ENCODE results near the gene KCNE3.

KCNE3 gene

DNA sequence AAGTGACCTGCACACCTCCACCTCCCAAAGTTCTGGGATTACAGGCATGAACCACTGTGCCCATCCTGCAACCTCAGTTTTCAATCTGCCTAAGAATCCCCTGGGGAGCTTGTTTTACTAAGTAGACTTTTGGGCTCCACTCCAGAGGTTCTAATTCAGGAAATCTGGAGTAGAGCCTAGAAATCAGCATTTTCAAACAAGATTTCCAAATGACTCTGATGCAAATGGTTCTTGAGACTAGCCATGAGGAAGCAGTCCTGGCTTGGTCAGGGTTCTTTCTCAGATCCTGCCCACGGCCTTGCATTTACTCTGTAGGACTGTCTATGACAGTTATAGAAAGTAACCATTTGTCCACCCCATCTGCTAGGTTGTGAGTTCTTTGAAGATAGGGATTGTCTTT is 1.6 kb upstream of the KCNE3 start:
- Histone ChIP-seq H3K27me3 (ENCODE audit: low read depth, low read length) (no peaks in the 10 kb centered on the region), H3K36me3 (ENCODE audit: control insufficient read depth in 1 of 2, insufficient read depth in 2 of 2, low read length in 2 of 2) (no peaks in the 10 kb centered on the region), H3K27ac (ENCODE audit: low read length) (no peak overlapping the region), H3K4me3 (ENCODE audit: low read depth in 1 of 2, low read length in 2 of 2) (no peak overlapping the region), H3K9me3 (ENCODE audit: control insufficient read depth in 1 of 2, low read length in 2 of 2) (no peaks in the 10 kb centered on the region), H3K4me1 (ENCODE audit: control insufficient read depth in 1 of 2, insufficient read depth in 2 of 2, low read length in 2 of 2) (no peaks in the 10 kb centered on the region)

DNA sequence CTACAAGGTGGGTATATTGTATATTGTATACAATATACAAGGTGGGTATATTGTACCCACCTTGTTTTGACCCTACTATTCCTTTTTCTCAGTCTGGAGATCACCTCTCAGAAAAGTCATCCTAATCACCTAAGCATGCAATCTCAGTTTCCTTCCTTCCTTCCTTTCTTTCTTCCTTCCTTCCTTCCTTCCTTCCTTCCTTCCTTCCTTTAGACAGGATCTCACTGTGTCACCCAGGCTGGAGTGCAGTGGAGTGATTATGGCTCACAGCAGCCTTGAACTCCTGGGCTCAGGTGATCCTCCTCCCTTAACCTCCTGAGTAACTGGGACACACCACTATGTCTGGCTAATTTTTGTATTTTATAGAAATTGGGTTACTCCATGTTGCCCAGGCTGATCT is 1.2 kb upstream of the KCNE3 start:
- Histone ChIP-seq H3K27ac (ENCODE audit: low read length) (no peak overlapping the region), H3K36me3 (ENCODE audit: control insufficient read depth in 1 of 2, insufficient read depth in 2 of 2, low read length in 2 of 2) (no peaks in the 10 kb centered on the region), H3K9me3 (ENCODE audit: control insufficient read depth in 1 of 2, low read length in 2 of 2) (no peaks in the 10 kb centered on the region), H3K4me1 (ENCODE audit: control insufficient read depth in 1 of 2, insufficient read depth in 2 of 2, low read length in 2 of 2) (no peaks in the 10 kb centered on the region), H3K4me3 (ENCODE audit: low read depth in 1 of 2, low read length in 2 of 2) (no peak overlapping the region), H3K27me3 (ENCODE audit: low read depth, low read length) (no peaks in the 10 kb centered on the region)

DNA sequence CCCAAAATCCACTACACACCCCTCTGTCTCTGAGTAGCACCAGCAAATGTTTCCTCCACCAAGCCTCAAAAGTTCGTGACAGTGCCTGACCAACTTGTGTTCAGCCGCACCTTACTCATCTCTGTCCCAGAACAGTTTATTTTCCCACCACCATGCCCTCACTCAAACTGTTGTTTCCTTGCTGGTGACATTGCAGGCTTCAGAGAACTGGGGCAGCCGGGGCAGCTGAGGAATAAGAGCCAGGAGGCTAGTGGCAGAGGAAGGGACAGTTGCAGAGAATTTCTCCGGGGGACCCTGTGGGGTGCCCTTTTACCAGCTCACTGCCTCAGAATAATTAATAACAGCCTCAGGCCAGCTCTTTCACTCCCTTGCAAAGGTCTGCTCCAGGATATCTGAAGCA is 709 bp upstream of the KCNE3 start:
- H3K36me3 ChIP-seq (ENCODE audit: control insufficient read depth in 1 of 2, insufficient read depth in 2 of 2, low read length in 2 of 2): no peaks in the 10 kb centered on the region
- H3K27me3 ChIP-seq (ENCODE audit: low read depth, low read length): no peaks in the 10 kb centered on the region

DNA sequence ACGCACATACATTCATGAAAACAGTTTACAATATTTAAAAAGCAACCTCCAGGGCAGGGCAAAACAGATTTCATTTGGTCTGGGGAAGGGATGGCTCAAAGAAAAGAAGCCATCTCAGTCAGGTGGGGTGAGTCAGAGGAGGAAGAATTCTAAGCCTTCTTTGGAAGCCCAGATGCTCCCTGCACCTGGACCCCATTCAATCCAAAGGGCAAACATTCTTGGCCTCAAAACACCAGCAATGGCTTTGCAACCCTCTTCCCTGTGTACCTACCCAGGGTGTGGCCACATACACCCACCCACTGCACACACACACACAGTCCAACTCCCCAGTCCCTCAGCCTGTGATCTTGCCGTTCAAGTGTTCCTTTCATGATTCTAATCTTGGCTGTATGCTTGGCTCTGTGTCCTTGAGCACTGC is 2.0 kb downstream of the KCNE3 start:
- Histone ChIP-seq H3K27ac (ENCODE audit: low read length) (no peak overlapping the region), H3K36me3 (ENCODE audit: control insufficient read depth in 1 of 2, insufficient read depth in 2 of 2, low read length in 2 of 2) (peaks cover 0 to 7% of the 10 kb centered on the region in 2 donors), H3K27me3 (ENCODE audit: low read depth, low read length) (no peaks in the 10 kb centered on the region), H3K4me3 (ENCODE audit: low read depth in 1 of 2, low read length in 2 of 2) (peak overlapping the region in 1 of 2 donors; percentile 43), H3K9me3 (ENCODE audit: control insufficient read depth in 1 of 2, low read length in 2 of 2) (no peaks in the 10 kb centered on the region), H3K4me1 (ENCODE audit: control insufficient read depth in 1 of 2, insufficient read depth in 2 of 2, low read length in 2 of 2) (peaks cover 2 to 9% of the 10 kb centered on the region in 2 donors)

More for the DNA sequence above, 709 bp upstream of the KCNE3 start:
- Histone ChIP-seq H3K9me3 (ENCODE audit: control insufficient read depth in 1 of 2, low read length in 2 of 2) (no peaks in the 10 kb centered on the region), H3K27ac (ENCODE audit: low read length) (peak overlapping the region; percentile 34), H3K4me1 (ENCODE audit: control insufficient read depth in 1 of 2, insufficient read depth in 2 of 2, low read length in 2 of 2) (no peaks in the 10 kb centered on the region), H3K4me3 (ENCODE audit: low read depth in 1 of 2, low read length in 2 of 2) (peak overlapping the region in 1 of 2 donors; percentile 59)

DNA sequence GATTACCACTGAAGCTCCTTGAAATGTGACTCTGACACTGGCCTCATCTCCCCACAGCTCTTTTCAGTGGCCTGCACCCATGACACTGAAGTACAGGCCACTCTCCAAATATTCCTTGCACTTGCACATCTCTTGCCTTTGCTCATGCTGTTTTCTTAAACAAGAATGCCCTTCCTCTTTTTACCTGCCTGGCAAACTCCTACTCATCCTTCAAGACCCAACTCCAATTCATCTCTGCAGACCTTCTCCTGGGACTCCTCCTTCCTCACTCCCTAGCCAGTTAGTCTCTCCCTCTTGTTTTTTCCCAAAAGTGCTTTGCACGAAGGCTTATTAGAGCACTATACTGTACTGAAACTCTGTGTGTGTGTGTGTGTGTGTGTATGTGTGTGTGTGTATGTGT is 2.6 kb downstream of the KCNE3 start:
- Histone ChIP-seq H3K27ac (ENCODE audit: low read length) (peak overlapping the region; percentile 36), H3K4me3 (ENCODE audit: low read depth in 1 of 2, low read length in 2 of 2) (peak overlapping the region in 1 of 2 donors; percentile 43), H3K4me1 (ENCODE audit: control insufficient read depth in 1 of 2, insufficient read depth in 2 of 2, low read length in 2 of 2) (peaks cover 3 to 12% of the 10 kb centered on the region in 2 donors), H3K27me3 (ENCODE audit: low read depth, low read length) (no peaks in the 10 kb centered on the region), H3K9me3 (ENCODE audit: control insufficient read depth in 1 of 2, low read length in 2 of 2) (no peaks in the 10 kb centered on the region), H3K36me3 (ENCODE audit: control insufficient read depth in 1 of 2, insufficient read depth in 2 of 2, low read length in 2 of 2) (peaks cover 0 to 7% of the 10 kb centered on the region in 2 donors)

DNA sequence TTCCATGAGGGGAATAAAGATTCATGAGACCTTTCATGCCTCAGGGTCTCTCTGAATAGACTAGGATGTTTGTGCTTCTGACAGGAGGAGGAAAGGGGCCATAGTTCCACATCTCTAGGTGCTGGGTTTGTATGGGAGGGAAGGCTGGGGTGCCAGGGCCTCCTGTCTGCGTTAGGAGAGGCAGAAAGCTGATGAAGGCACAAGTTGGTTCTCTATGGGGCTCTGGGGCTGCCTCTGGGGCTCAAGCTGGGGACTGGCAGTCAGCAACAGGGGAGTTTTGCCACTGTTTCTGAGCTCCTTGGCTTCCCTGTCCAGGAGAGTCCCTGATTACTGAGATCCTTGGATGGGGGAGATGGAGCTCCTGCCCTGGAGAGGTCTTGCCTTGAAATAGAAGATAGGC is 4.1 kb downstream of the KCNE3 start:
- no peaks in the 10 kb centered on the region for H3K27me3 ChIP-seq (ENCODE audit: low read depth, low read length)
- peaks cover 3 to 12% of the 10 kb centered on the region in 2 donors for H3K4me1 ChIP-seq (ENCODE audit: control insufficient read depth in 1 of 2, insufficient read depth in 2 of 2, low read length in 2 of 2)
- H3K4me3 ChIP-seq (ENCODE audit: low read depth in 1 of 2, low read length in 2 of 2): no peak overlapping the region

DNA sequence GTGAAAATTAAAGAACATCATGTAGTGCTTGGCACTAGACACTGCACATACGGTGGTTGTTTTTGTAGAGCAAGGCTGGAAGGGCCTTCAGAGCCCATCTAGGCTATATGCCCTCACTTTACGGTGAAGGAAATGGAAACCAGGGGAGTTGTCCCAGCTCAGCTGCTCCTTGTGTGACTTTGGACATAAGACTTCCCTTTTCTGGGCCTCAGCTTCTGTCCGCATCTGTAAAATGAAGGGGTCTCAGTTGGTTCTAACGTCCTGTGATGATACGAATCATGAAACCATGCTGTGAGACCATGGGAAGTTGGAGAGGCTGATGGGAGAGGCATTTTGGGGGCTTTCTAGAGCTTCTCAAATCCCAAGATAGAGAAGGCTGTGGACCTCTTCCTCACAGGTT is 4.7 kb downstream of the KCNE3 start:
- Histone ChIP-seq H3K9me3 (ENCODE audit: control insufficient read depth in 1 of 2, low read length in 2 of 2) (no peaks in the 10 kb centered on the region), H3K4me1 (ENCODE audit: control insufficient read depth in 1 of 2, insufficient read depth in 2 of 2, low read length in 2 of 2) (peaks cover 3 to 12% of the 10 kb centered on the region in 2 donors), H3K27me3 (ENCODE audit: low read depth, low read length) (no peaks in the 10 kb centered on the region), H3K27ac (ENCODE audit: low read length) (peak overlapping the region; percentile 11), H3K4me3 (ENCODE audit: low read depth in 1 of 2, low read length in 2 of 2) (no peak overlapping the region), H3K36me3 (ENCODE audit: control insufficient read depth in 1 of 2, insufficient read depth in 2 of 2, low read length in 2 of 2) (peaks cover 0 to 7% of the 10 kb centered on the region in 2 donors)

More for the DNA sequence above, 4.1 kb downstream of the KCNE3 start:
- H3K27ac ChIP-seq (ENCODE audit: low read length): peak overlapping the region; percentile 11
- peaks cover 0 to 7% of the 10 kb centered on the region in 2 donors for H3K36me3 ChIP-seq (ENCODE audit: control insufficient read depth in 1 of 2, insufficient read depth in 2 of 2, low read length in 2 of 2)
- H3K9me3 ChIP-seq (ENCODE audit: control insufficient read depth in 1 of 2, low read length in 2 of 2): no peaks in the 10 kb centered on the region

DNA sequence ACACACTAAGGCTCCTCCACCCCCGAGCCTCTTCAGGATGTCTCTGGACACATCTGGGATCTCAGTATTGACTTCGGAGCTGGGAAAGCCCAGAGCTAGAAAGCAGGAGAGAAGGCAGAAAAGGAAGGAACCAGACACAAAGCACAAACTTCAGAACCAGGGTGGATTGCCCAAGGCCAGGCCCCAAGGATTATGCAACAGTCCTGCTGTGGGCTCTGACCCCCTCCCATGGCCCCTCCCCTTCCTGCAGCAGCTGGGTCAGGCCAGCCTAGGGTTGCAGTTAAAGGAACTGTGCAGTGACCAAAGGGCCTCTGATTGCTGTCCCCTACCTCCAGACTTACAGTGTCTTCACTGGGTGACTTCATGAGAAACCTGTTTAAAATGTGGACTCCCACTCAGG is 5.3 kb downstream of the KCNE3 start:
- Histone ChIP-seq H3K27ac (ENCODE audit: low read length) (peak overlapping the region; percentile 74), H3K9me3 (ENCODE audit: control insufficient read depth in 1 of 2, low read length in 2 of 2) (no peaks in the 10 kb centered on the region), H3K36me3 (ENCODE audit: control insufficient read depth in 1 of 2, insufficient read depth in 2 of 2, low read length in 2 of 2) (peaks cover 0 to 11% of the 10 kb centered on the region in 2 donors), H3K27me3 (ENCODE audit: low read depth, low read length) (no peaks in the 10 kb centered on the region), H3K4me1 (ENCODE audit: control insufficient read depth in 1 of 2, insufficient read depth in 2 of 2, low read length in 2 of 2) (peaks cover 3 to 12% of the 10 kb centered on the region in 2 donors), H3K4me3 (ENCODE audit: low read depth in 1 of 2, low read length in 2 of 2) (peak overlapping the region; percentile 34 to 49)

DNA sequence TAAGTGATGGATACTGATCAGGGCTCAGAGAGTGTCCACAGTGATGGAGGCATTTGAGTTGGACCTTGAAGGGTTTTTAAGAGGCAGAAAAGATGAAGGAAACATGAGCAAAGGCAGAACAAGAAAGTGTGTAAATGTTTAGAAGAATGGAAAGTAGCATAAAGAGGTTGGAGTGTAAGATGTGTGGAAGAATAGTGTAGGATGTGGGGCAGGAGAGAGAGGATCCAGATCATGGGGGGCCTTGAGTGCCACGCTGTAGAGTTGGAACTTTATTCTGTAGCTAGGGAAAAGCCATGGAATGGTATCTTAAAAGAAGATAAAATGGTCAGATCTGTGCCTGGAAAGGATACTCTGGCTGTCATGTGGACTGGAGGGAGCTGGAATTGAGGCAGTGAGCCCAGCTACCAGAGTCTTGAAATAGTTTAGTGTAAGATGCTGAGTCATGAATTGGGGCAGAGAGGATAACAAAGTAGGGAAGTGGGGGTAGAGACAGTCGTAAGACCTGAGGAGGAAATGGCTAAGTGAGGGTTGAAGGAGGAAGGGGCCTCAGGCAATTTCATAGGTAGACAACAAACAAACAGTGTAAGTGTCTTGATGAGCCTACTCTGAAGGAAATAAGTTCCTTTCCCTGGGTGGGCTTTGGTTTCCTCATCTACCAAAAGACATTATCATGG is 6.7 kb downstream of the KCNE3 start:
- H3K36me3 ChIP-seq (ENCODE audit: control insufficient read depth in 1 of 2, insufficient read depth in 2 of 2, low read length in 2 of 2): peaks cover 0 to 14% of the 10 kb centered on the region in 2 donors
- no peaks in the 10 kb centered on the region for H3K9me3 ChIP-seq (ENCODE audit: control insufficient read depth in 1 of 2, low read length in 2 of 2)
- no peaks in the 10 kb centered on the region for H3K27me3 ChIP-seq (ENCODE audit: low read depth, low read length)
- H3K4me3 ChIP-seq (ENCODE audit: low read depth in 1 of 2, low read length in 2 of 2): peak overlapping the region; percentile 23 to 49
- H3K4me1 ChIP-seq (ENCODE audit: control insufficient read depth in 1 of 2, insufficient read depth in 2 of 2, low read length in 2 of 2): peaks cover 3 to 12% of the 10 kb centered on the region in 2 donors
- peak overlapping the region; percentile 74 for H3K27ac ChIP-seq (ENCODE audit: low read length)

DNA sequence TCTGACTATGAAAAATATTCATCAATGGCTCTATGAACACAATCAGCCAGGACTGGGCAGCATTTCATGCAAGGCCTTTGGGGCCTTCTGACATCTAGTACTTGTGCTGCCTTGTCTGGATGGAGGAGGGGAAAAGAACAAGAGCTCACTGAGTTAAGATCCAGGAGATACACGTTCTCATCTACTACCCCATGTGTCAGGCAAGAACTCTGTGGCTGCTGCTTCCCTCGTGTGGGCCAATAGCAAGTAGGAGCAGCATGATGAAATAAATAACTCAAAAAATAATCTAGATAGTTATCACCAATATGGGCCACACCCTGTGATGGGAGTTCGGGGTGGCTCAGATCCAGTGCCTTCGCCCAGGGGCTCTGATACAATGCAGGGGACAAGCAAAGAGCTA is 7.3 kb downstream of the KCNE3 start:
- peaks cover 0 to 14% of the 10 kb centered on the region in 2 donors for H3K36me3 ChIP-seq (ENCODE audit: control insufficient read depth in 1 of 2, insufficient read depth in 2 of 2, low read length in 2 of 2)
- H3K9me3 ChIP-seq (ENCODE audit: control insufficient read depth in 1 of 2, low read length in 2 of 2): no peaks in the 10 kb centered on the region
- no peaks in the 10 kb centered on the region for H3K27me3 ChIP-seq (ENCODE audit: low read depth, low read length)
- H3K4me3 ChIP-seq (ENCODE audit: low read depth in 1 of 2, low read length in 2 of 2): peak overlapping the region; percentile 23 to 49
- peak overlapping the region; percentile 74 for H3K27ac ChIP-seq (ENCODE audit: low read length)
- H3K4me1 ChIP-seq (ENCODE audit: control insufficient read depth in 1 of 2, insufficient read depth in 2 of 2, low read length in 2 of 2): peaks cover 3 to 12% of the 10 kb centered on the region in 2 donors

DNA sequence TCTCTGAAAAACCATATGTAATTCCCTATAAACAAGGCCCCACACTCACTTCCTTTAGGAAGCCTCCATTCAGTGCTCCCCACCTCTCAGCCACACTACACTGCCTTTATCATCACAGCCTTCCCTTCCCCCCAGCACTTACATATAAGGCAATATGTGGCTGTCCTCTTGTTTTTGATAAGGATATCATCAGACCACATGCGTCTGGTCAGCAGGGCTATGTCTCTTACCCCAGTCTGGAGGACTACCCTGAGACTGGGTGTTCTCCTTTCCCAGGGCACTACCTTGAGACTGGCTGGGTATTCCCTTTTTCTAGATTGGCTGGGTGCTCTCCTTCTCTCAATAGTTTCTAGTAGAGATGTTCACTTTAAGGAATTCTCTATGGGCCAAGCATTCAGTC is 7.8 kb downstream of the KCNE3 start:
- Histone ChIP-seq H3K9me3 (ENCODE audit: control insufficient read depth in 1 of 2, low read length in 2 of 2) (no peaks in the 10 kb centered on the region), H3K27ac (ENCODE audit: low read length) (no peak overlapping the region), H3K4me3 (ENCODE audit: low read depth in 1 of 2, low read length in 2 of 2) (no peak overlapping the region), H3K4me1 (ENCODE audit: control insufficient read depth in 1 of 2, insufficient read depth in 2 of 2, low read length in 2 of 2) (peaks cover 3 to 12% of the 10 kb centered on the region in 2 donors), H3K27me3 (ENCODE audit: low read depth, low read length) (no peaks in the 10 kb centered on the region), H3K36me3 (ENCODE audit: control insufficient read depth in 1 of 2, insufficient read depth in 2 of 2, low read length in 2 of 2) (peaks cover 0 to 14% of the 10 kb centered on the region in 2 donors)

DNA sequence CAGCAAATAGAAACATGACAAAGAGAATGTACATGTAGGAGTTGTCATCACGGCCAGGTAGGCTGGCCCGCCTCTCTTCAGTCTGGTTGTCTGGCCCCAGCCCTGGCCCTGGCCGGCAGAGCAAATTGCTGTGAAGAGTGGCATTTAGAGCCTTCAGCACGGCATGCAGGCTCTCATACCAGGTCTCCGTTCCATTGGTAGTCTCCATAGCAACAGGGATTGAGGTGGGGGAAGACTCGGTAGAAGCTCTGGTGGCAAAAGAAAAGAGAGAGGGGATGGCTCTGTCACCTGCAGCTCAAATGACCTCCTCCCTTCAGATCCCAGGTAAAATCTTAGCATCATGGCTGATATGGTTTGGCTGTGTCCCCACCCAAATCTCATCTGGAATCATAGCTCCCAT is 10.0 kb downstream of the KCNE3 start:
- H3K4me3 ChIP-seq (ENCODE audit: low read depth in 1 of 2, low read length in 2 of 2): no peak overlapping the region

More for the DNA sequence above, 10.0 kb downstream of the KCNE3 start:
- Histone ChIP-seq H3K27me3 (ENCODE audit: low read depth, low read length) (no peaks in the 10 kb centered on the region), H3K4me1 (ENCODE audit: control insufficient read depth in 1 of 2, insufficient read depth in 2 of 2, low read length in 2 of 2) (peaks cover 3 to 12% of the 10 kb centered on the region in 2 donors), H3K36me3 (ENCODE audit: control insufficient read depth in 1 of 2, insufficient read depth in 2 of 2, low read length in 2 of 2) (peaks cover 0 to 14% of the 10 kb centered on the region in 2 donors), H3K27ac (ENCODE audit: low read length) (no peak overlapping the region), H3K9me3 (ENCODE audit: control insufficient read depth in 1 of 2, low read length in 2 of 2) (no peaks in the 10 kb centered on the region)

Data from muscle layer of duodenum (tissue), 2 donors.